DOHH2 (cell line): ENCODE measurements around the gene PHF13.

ENCODE experiments used
- H3F3A ChIP-seq: fragments of 200-600 bp; sonication (generic), shearing (Covaris generic); 2 replicates; pipeline ENCODE4 v1.6.0; 2016; ENCODE audit warnings: antibody characterized with exemption, mild to moderate bottlenecking; ENCODE audit not compliant: control insufficient read depth, insufficient read depth
- H3K27ac ChIP-seq: fragments of 200-600 bp; sonication (generic); 2 replicates; pipeline ENCODE4 v1.5.1; 2014; ENCODE audit warnings: low read depth, mild to moderate bottlenecking, low read length, moderate library complexity
- H3K27me3 ChIP-seq: fragments of 200-600 bp; sonication (generic); 2 replicates; pipeline ENCODE4 v1.6.1; 2014; ENCODE audit warnings: mild to moderate bottlenecking, low read length, mixed read lengths; ENCODE audit not compliant: control insufficient read depth
- H3K36me3 ChIP-seq: fragments of 200-600 bp; sonication (generic); 2 replicates; pipeline ENCODE4 v1.6.1; 2014; ENCODE audit warnings: mild to moderate bottlenecking, low read length, moderate library complexity, mixed read lengths; ENCODE audit not compliant: control insufficient read depth
- H3K4me1 ChIP-seq: fragments of 200-600 bp; sonication (generic); 2 replicates; pipeline ENCODE4 v1.6.1; 2014; ENCODE audit warnings: mild to moderate bottlenecking, low read length, mixed read lengths; ENCODE audit not compliant: control insufficient read depth
- H3K4me2 ChIP-seq: fragments of 200-600 bp; sonication (generic); 2 replicates; pipeline ENCODE4 v1.6.0; 2014; ENCODE audit warnings: mild to moderate bottlenecking, low read length, moderate library complexity
- H3K4me3 ChIP-seq: fragments of 200-600 bp; sonication (generic); 2 replicates; pipeline ENCODE4 v1.5.1; 2014; ENCODE audit warnings: mild to moderate bottlenecking, low read length, mixed read lengths
- H3K79me2 ChIP-seq: fragments of 200-600 bp; sonication (generic); 2 replicates; pipeline ENCODE4 v1.6.1; 2014; ENCODE audit warnings: mild to moderate bottlenecking, low read length, mixed read lengths; ENCODE audit not compliant: control insufficient read depth
- H3K9me2 ChIP-seq: fragments of 200-600 bp; sonication (generic); replicated peaks from 2 replicates; pipeline ENCODE4 v1.6.1; 2014; ENCODE audit warnings: mild to moderate bottlenecking, low read length, mixed read lengths; ENCODE audit not compliant: control insufficient read depth
- H3K9me3 ChIP-seq: fragments of 200-600 bp; sonication (generic); 2 replicates; pipeline ENCODE4 v1.6.1; 2014; ENCODE audit warnings: antibody characterized with exemption, low read length, mixed read lengths; ENCODE audit not compliant: control insufficient read depth, insufficient read depth
- H4K20me1 ChIP-seq: fragments of 200-600 bp; sonication (generic); 2 replicates; pipeline ENCODE4 v1.6.0; 2014; ENCODE audit warnings: low read depth, mild to moderate bottlenecking, antibody characterized with exemption, low read length, moderate library complexity; ENCODE audit not compliant: control insufficient read depth, insufficient read depth
- CTCF ChIP-seq: fragments of 200-600 bp; sonication (generic); IDR thresholded peaks from one replicate; pipeline ENCODE4 v1.5.1; 2014; ENCODE audit warnings: antibody characterized with exemption, mild to moderate bottlenecking, low read depth, low read length; ENCODE audit not compliant: poor library complexity, severe bottlenecking
- EZH2phosphoT487 ChIP-seq: fragments of 200-600 bp; sonication (generic); IDR thresholded peaks from 2 replicates; pipeline ENCODE4 v1.6.1; 2017; ENCODE audit warnings: borderline replicate concordance, mild to moderate bottlenecking, antibody characterized with exemption, low read length, moderate library complexity, mixed read lengths

Gene PHF13

GRCh38 chr1:6570987-6571386 lies 42.5 kb upstream of the PHF13 start:
- H3K4me3 ChIP-seq = no peak overlapping the region
- H3K9me3 ChIP-seq = no peaks in the 10 kb centered on the region
- H3K79me2 ChIP-seq = no peaks in the 10 kb centered on the region
- no peaks in the 10 kb centered on the region for H3K9me2 ChIP-seq
- H3K4me2 ChIP-seq = no peak overlapping the region
- H3F3A ChIP-seq = no peaks in the 10 kb centered on the region
- H3K27me3 ChIP-seq = no peaks in the 10 kb centered on the region
- no peaks in the 10 kb centered on the region for H4K20me1 ChIP-seq
- H3K27ac ChIP-seq = no peak overlapping the region
- TF ChIP-seq EZH2phosphoT487 (no peak), CTCF (no peak)
- peaks cover 10% of the 10 kb centered on the region; the same call in 1 of the 2 replicates for H3K4me1 ChIP-seq
- no peaks in the 10 kb centered on the region for H3K36me3 ChIP-seq

DNA sequence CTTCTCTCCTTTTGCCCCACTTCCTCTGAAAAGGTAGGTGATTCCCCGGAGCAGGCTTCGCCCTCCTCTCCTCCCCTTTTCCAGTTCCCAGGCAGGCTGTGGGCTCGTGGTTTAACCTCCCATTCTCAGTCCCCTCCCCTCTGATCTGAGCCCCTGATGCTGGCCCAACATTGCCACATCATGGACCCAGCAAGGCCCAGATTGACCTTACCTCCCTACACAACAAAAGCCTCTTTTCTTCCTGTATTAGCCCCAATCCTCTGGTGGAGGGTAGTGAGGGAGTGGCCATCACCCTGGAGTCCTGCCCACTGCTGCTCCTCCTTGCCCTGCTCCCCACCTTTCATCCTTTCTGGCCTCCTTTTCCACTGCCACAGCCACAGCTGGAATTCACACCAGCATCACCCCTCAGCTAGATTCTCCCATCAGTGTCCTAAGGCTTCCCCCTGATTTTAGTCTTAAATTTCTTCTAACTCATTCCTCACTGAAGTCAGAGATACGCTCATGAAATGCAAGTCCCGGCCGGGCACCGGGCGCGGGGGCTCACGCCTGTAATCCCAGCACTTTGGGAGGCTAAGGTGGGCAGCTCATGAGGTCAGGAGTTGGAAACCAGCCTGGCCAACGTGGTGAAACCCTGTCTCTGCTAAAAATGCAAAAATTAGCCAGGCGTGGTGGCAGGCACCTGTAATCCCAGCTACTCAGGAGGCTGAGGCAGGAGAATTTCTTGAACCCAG lies 40.7 kb upstream of the PHF13 start:
- H3K79me2 ChIP-seq = no peaks in the 10 kb centered on the region
- H3K4me1 ChIP-seq = peaks cover 10% of the 10 kb centered on the region; the same call in 1 of the 2 replicates
- no peaks in the 10 kb centered on the region for H3K9me2 ChIP-seq
- H3K36me3 ChIP-seq = no peaks in the 10 kb centered on the region
- no peak overlapping the region for H3K4me3 ChIP-seq
- H3K27me3 ChIP-seq = no peaks in the 10 kb centered on the region
- no peak overlapping the region for H3K27ac ChIP-seq
- H3F3A ChIP-seq = no peaks in the 10 kb centered on the region
- no peak overlapping the region for H3K4me2 ChIP-seq
- TF ChIP-seq CTCF (no peak), EZH2phosphoT487 (no peak)
- no peaks in the 10 kb centered on the region for H3K9me3 ChIP-seq
- H4K20me1 ChIP-seq = no peaks in the 10 kb centered on the region

DNA sequence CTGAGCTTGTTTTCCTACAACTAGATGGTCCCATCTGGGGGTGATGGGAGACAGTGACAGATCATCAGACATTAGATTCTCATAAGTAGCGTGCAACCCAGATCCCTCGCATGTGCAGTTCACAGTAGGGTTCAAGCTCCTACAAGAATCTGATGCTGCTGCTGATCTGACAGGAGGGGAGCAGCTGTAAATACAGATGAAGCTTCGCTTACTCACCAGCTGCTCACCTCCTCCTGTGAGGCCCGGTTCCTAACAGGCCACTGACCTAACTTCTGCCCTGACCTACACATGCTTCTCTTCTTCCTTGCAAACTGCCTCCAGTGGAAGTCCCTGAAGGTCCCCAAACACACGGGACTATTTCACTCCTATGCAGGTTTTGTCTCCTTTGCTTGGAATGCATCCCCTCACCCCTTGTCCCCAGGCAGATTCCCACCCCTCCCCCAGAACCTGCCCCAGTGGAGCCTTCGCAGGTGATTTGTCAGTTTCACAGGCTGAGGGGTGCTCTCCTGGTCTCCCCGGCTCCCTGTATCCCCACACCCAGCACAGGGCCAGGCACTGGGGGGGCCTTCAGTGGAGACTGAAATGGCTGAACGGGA lies 39.4 kb upstream of the PHF13 start:
- no peak overlapping the region for H3K4me3 ChIP-seq
- no peaks in the 10 kb centered on the region for H3K9me3 ChIP-seq
- H3K79me2 ChIP-seq = no peaks in the 10 kb centered on the region
- H3K27me3 ChIP-seq = no peaks in the 10 kb centered on the region
- H3F3A ChIP-seq = no peaks in the 10 kb centered on the region
- peaks cover 10% of the 10 kb centered on the region for H3K4me1 ChIP-seq
- no peak overlapping the region for H3K27ac ChIP-seq
- TF ChIP-seq EZH2phosphoT487 = no peak
- no peak overlapping the region for H3K4me2 ChIP-seq
- H3K9me2 ChIP-seq = no peaks in the 10 kb centered on the region
- H3K36me3 ChIP-seq = no peaks in the 10 kb centered on the region
- H4K20me1 ChIP-seq = no peaks in the 10 kb centered on the region

GRCh38 chr1:6574818-6575217 lies 38.7 kb upstream of the PHF13 start:
- Histone ChIP-seq H3K79me2 (peaks cover under 1% of the 10 kb centered on the region), H3K4me3 (no peak overlapping the region), H3F3A (no peaks in the 10 kb centered on the region), H3K4me1 (peaks cover 11% of the 10 kb centered on the region), H3K36me3 (no peaks in the 10 kb centered on the region), H3K9me3 (no peaks in the 10 kb centered on the region), H4K20me1 (no peaks in the 10 kb centered on the region), H3K27me3 (no peaks in the 10 kb centered on the region), H3K27ac (no peak overlapping the region), H3K9me2 (no peaks in the 10 kb centered on the region), H3K4me2 (no peak overlapping the region)
- TF ChIP-seq EZH2phosphoT487 (no peak), CTCF (no peak)
